Breast epithelium (tissue), 3 donors: Measurements from ENCODE around the gene COL9A2.

Experiments
- POLR2A ChIP-seq: fragments of 450-650 bp; IDR thresholded peaks from one replicate; pipeline ENCODE4 v1.6.1; 2016; ENCODE audit warnings: antibody characterized with exemption, mild to moderate bottlenecking, moderate library complexity
- TF ChIP-seq, protein P1 (sequence below), 3 donors: fragments of 450-650 bp; IDR thresholded peaks; one replicate each; pipeline ENCODE4 v1.5.1; 2016 to 2017; ENCODE audit warnings: antibody characterized with exemption in 3 of 3, mild to moderate bottlenecking in 3 of 3, moderate library complexity in 3 of 3

GRCh38 chr1:40362699-40363098 lies 45.6 kb upstream of the COL9A2 start:
- TF ChIP-seq, protein P1, sequence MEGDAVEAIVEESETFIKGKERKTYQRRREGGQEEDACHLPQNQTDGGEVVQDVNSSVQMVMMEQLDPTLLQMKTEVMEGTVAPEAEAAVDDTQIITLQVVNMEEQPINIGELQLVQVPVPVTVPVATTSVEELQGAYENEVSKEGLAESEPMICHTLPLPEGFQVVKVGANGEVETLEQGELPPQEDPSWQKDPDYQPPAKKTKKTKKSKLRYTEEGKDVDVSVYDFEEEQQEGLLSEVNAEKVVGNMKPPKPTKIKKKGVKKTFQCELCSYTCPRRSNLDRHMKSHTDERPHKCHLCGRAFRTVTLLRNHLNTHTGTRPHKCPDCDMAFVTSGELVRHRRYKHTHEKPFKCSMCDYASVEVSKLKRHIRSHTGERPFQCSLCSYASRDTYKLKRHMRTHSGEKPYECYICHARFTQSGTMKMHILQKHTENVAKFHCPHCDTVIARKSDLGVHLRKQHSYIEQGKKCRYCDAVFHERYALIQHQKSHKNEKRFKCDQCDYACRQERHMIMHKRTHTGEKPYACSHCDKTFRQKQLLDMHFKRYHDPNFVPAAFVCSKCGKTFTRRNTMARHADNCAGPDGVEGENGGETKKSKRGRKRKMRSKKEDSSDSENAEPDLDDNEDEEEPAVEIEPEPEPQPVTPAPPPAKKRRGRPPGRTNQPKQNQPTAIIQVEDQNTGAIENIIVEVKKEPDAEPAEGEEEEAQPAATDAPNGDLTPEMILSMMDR (IDR thresholded peaks at IDR 0.05): no peak
- TF ChIP-seq POLR2A: no peak
